ENCODE results near the gene CDSN.

CDSN gene

GRCh38 chr6:31144970-31145340 lies 24.7 kb upstream of the CDSN start:
- no peak for DNase-seq

DNA sequence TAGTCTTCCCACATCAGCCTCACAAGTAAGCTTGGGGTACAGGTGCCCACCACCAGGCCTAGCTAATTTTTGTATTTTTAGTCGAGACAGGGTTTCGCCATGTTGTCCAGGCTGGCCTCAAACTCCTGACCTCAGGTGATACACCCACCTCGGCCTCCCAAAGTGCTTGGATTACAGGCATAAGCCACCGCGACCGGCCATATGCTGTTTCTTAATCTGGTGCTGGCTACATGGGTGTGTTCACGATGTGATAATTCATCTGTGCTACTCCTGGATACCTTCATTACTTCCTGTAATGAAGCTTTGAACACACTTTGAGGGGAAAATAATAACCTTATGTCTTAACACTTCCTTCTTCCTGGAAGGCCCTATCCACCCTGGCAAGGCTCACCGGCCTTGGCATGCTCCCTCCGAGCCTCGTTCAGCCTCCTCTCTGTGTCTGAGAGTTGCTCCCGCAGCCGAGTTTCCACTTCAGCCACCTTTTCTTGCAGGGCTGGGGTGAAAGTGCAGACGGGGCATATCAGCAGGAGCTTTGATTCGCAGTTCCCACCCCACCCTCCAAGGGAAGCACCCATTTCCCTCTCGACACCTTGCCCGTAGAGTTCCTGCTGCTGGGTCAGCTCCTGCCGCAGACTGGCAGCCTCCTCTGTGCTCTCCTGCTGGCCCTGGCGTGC lies 24.2 kb upstream of the CDSN start:
- DNase-seq = no peak

DNA sequence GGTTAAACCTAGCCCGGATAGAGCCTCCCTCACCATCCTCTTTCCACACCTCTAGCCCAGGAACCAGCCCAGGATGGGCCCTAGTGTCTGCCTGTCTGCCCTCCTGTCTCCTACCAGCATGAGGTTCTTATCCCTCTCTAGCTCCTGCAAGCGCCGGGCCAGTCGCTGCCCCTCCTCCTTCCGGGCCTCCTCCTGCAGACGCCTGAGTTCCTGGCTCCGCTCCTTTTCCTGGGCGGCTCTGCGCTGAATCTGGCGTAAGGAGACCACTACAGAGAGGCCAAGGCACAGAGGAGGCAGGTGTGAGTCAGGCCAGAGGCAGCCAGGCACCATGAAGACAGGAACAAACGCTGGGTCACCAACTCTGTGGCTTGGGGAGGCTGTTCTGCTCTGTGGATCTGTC lies 22.9 kb upstream of the CDSN start:
- DNase-seq = no peak

DNA sequence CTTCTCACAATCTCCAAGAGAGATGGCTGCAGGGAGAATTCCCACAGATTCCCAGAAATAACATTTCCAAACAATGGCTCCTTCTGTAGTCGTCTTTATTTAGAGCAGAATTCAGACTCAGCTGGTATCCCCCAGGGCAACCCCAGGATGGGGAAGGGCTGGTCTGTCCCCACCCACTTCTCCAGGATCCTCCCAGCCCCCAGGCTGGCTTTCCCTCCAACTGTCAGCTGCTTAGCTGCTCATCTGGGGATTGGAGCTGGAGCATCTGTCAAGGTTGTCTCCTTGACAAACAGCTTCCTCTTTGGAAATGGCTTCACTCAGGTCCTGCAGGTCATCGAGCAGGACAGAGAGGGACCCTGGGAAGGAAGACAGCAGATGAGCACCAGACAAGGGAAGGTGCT lies 22.1 kb upstream of the CDSN start:
- DNase-seq = no peak

- DNase-seq = no peak
These were observed 20.4 kb upstream of the CDSN start for GRCh38 chr6:31140643-31141042.

DNA sequence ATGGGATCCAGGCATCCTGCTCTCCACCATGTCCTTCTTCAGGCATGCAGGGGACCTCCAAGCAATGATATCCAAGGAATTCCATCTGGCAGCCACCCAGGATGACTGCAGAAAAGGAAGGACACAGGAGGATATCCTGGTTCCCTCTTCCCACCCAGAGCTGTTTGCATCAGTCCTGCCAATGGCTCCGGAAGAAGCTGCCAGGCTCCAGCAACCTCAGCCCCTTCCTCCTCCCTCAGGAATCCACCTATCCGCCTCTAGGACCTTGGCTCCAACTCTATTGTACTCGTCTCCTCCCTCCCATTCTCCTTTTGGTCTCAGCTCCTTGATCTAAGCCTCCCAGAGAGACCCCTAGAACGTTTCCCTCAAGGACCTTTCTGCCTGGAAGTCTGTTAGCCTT lies 19.4 kb upstream of the CDSN start:
- DNase-seq = no peak

GRCh38 chr6:31138982-31139381 lies 18.7 kb upstream of the CDSN start, which contains the start of gene PSORS1C2:
Gene PSORS1C2, minus strand, starts transcription at chr6:31139066. Its CDS starts 40 bp downstream, at chr6:31139026.
- DNase-seq = no peak

GRCh38 chr6:31135710-31136109 lies 15.5 kb upstream of the CDSN start:
- DNase-seq = no peak

- DNase-seq = no peak
These were observed 12.6 kb upstream of the CDSN start for GRCh38 chr6:31132806-31133205.

DNA sequence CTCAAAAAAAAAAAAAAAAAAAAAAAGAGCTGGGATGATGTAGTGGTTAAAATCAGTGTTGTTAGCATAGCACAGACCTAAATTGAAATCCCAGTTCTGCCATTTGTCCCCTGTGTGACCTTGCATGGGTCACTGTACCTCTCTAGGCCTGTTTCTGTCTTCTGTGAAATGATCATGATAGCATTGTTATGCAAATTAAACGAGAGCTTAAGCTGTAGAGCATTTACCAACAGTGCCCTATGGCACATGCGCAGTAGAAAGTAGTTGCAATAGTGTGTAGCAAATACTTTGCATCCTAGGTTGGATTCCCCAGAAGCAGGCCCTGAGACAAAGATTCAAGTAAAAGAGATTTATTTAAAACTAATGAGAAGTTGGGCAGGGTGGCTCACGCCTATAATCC lies 11.3 kb upstream of the CDSN start:
- DNase-seq = no peak

DNA sequence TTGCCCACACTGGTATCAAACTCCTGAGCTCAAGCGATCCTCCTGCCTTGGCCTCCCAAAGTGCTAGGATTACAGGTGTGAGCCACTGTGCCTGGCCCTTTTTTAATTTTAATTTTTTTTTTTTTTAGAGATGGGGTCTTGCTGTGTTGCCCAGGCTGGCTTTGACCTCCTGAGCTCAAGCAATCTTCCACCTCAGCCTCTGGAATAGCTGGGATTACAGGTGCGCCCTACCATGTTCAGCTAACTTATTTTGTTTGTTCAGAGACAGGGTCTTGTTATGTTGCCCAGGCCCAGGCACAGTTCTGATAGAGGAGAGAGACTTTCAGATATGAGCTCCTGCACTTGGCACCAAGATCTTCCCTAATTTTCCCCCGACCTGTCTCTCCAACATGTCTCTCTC lies 10.5 kb upstream of the CDSN start:
- no peak for DNase-seq

DNA sequence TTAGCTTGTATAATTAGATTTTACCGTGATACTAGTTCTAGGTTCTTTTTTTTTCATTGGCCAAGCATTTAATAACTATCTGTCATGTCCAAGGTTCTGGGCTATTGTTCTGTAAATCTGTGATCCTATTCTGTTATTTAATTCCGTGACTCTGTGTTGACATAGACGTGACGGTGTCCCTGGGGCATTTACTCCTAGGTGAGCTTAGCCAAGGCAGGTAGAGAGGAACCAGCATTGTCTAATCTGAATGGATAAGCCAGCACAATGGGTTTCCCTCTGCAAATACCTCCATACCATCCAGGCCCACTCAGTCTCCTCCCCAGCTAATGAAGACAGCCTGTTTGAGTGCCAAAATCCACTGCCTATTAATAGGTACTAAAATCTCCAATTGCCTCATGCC lies 8.9 kb upstream of the CDSN start:
- DNase-seq = no peak

DNA sequence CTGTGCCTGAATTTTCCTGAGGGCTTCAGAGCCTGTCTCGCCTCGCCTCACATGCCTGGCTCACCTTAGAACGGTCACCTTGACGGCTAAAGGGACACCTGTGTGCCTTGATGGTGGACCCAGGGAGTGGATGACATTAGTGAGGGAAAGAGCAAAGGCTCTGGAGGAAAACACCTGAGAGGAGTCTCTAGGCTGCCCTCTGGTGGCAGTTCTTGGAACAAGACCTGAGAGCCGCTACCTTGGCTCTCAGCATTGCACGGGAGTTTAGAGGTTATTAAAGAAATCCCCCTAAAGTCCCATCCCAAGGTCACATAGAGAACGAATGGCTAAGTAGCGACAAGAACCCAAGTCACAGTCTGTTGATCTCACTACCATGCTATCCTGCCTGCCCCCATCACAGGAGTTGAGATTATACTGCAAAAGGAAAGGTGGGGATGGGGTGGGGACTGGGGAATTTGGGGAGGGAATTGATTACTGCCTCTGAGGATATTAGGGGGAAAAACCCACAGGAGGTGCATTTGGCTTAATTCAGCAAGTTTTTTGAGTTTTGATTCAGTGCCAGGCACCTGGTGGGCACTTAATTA lies 7.9 kb upstream of the CDSN start:
- DNase-seq = peak; percentile 21 to 72 (median 47)

DNA sequence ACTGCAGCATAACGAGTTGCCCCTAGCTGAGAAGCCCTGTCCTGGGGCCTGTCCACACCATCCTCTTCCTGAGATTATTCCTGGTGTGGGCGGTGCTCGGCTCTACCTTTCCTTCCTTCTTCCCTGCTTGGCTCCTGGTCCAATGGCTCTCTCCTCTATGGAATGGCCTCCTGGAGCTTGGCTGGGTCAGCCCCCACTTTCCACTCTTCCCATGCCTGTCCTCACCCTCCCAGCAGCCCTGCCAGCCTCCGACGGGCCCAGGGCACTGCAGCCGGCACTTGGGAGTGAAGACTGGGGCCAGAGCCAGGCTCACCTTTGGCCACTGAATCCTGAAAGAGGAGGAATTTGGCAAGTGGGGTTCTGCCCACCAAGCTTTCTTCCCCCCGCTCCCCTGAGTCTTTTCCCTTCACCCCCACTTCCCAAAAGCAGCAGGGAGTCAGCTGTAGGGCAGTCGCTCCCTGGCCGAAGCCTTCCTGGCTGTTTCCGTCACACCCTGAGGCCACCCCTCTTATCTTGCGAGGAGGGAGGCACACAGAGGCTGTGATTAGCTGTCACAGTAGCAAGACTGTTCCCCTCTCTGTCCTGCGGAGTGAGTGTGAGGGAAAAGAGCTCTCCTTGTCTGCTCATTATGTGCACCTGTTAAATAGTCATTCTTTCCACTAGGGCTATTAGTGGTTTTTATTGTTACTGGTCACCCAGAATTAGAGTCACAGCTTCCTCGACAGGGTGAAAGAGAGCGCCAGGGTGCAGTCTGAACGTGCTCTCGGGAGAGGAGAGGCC lies 6.3 kb upstream of the CDSN start:
- DNase-seq = no peak

- DNase-seq = no peak
These were observed 5.5 kb upstream of the CDSN start for GRCh38 chr6:31125586-31126363.

DNA sequence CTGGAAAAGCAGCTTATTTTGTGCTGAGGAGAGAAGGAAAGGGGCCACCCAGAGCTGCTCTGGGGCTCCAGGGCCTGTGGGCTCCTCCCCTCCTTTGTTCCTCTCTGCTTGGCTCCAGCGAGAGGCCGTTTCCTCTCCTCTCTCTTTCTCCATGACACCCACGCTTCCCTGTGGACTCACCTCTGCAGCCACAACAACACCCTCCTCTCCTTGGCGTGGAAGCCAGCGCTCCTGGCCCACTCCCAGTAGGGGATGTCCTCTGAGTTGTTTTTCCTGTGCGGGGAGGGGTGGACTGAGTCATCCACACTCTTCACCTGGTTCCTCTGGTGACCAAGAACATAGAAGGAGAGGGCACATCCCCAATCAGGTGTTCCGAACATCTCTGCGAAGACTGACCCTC lies 4.9 kb upstream of the CDSN start:
- DNase-seq = no peak

GRCh38 chr6:31122791-31123706 lies 2.8 kb upstream of the CDSN start:
- DNase-seq = no peak

GRCh38 chr6:31121131-31121790 lies 1.0 kb upstream of the CDSN start:
- DNase-seq = no peak

GRCh38 chr6:31118178-31118577 lies 2.1 kb downstream of the CDSN start:
- DNase-seq = no peak

- DNase-seq = no peak
These were observed 3.4 kb downstream of the CDSN start for GRCh38 chr6:31116661-31117385.
